Measurements from ENCODE around the gene COL3A1.

- TF ChIP-seq POLR2A (IDR thresholded peaks at IDR 0.05) (no peak), CTCF (IDR thresholded peaks at IDR 0.05) (no peak), POLR2AphosphoS5 (IDR thresholded peaks at IDR 0.05; ENCODE audit: insufficient read depth in 1 of 2, low read depth in 1 of 2) (no peak)
Observed at GRCh38 chr2:189037518-189037917, 63.3 kb downstream of the COL3A1 start.

Data from vagina (tissue), 2 donors.